Caco-2 (cell line): ENCODE results near the gene CRYBB2. TPM values are rescaled to one million over a fixed set of nuclear protein-coding genes. Genes with fewer than 3 reads are reported as not detected.

Experiments
- BruUV-seq: library from RNA; stranded (reverse); fragments of 400-500 nt; replicated peaks from 2 replicates; lab custom pipeline; 2021; lab: Mats Ljungman, UMichigan
- CTCF ChIA-PET: fragments of 300-600 bp; sonication (Branson Sonifier 250); formaldehyde crosslinking; loops from one replicate; lab custom pipeline; 2022; ENCODE audit warnings: antibody characterized with exemption; lab: Charles Lee
- POLR2A ChIA-PET: fragments of 300-600 bp; sonication (Branson Sonifier 250); formaldehyde crosslinking; loops from one replicate; lab custom pipeline; 2022; ENCODE audit warnings: antibody characterized with exemption; lab: Charles Lee
- DNase-seq, 2 experiments: peaks; one replicate each; pipeline versions ENCODE4 v3.0.0 to v3.0.0-alpha.2; 2020 to 2022
- H3K27me3 ChIP-seq: replicated peaks from 2 replicates; pipeline ENCODE4 v1.6.0; 2011; ENCODE audit warnings: low read length; ENCODE audit not compliant: control insufficient read depth, insufficient read depth
- H3K36me3 ChIP-seq: 2 replicates; pipeline ENCODE4 v1.5.1; 2011; ENCODE audit warnings: low read length; ENCODE audit not compliant: control insufficient read depth, insufficient read depth
- H3K4me1 ChIP-seq: fragments of 250-450 bp; sonication (Bioruptor Pico); 2 replicates; pipeline ENCODE4 v1.5.1; 2020; ENCODE audit warnings: mild to moderate bottlenecking
- H3K4me3 ChIP-seq: 2 replicates; pipeline ENCODE4 v1.5.1; 2011; ENCODE audit warnings: low read depth, mild to moderate bottlenecking, control low read depth, low read length
- H3K9me3 ChIP-seq: fragments of 250-450 bp; sonication (Bioruptor Pico); 2 replicates; pipeline ENCODE4 v1.5.1; 2020; ENCODE audit warnings: mild to moderate bottlenecking, moderate library complexity
- H3K27ac Mint-ChIP-seq: one replicate; pipeline ENCODE4 v1.8.0; 2022; ENCODE audit warnings: mixed read lengths; ENCODE audit not compliant: unreplicated experiment
- H3K27me3 Mint-ChIP-seq: one replicate; pipeline ENCODE4 v1.8.0; 2022; ENCODE audit warnings: mixed read lengths; ENCODE audit not compliant: insufficient read depth, unreplicated experiment
- H3K36me3 Mint-ChIP-seq: one replicate; pipeline ENCODE4 v1.8.0; 2022; ENCODE audit warnings: mild to moderate bottlenecking, mixed read lengths; ENCODE audit not compliant: insufficient read depth, unreplicated experiment
- H3K4me1 Mint-ChIP-seq: one replicate; pipeline ENCODE4 v1.8.0; 2022; ENCODE audit warnings: low read depth, mixed read lengths; ENCODE audit not compliant: unreplicated experiment
- H3K4me3 Mint-ChIP-seq: one replicate; pipeline ENCODE4 v1.8.0; 2022; ENCODE audit warnings: mild to moderate bottlenecking, moderate library complexity, mixed read lengths; ENCODE audit not compliant: unreplicated experiment
- H3K9me3 Mint-ChIP-seq: one replicate; pipeline ENCODE4 v1.8.0; 2022; ENCODE audit warnings: mixed read lengths; ENCODE audit not compliant: unreplicated experiment
- intact Hi-C: fragments of 100-400 bp; cut with micrococcal nuclease; formaldehyde crosslinking; loops from one replicate; pipeline ENCODE4 v1.10.0; 2022; ENCODE audit not compliant: unreplicated experiment
- total RNA-seq: library from RNA; stranded (reverse); gene quantifications from 2 replicates; pipeline ENCODE4 v1.2.3, GENCODE V29; 2022
- TF ChIP-seq, protein P1 (sequence below), 2 experiments: fragments of 200-600 bp in 1 of 2; IDR thresholded peaks; 1 replicate in 1 of 2; 2 replicates in 1 of 2; pipeline versions ENCODE4 v1.5.1 to v1.8.0; 2011 to 2022; ENCODE audit warnings: antibody characterized with exemption in 1 of 2, control low read depth in 1 of 2, inconsistent platforms in 1 of 2, low read depth in 1 of 2, low read length in 1 of 2, mild to moderate bottlenecking in 1 of 2, moderate library complexity in 1 of 2; ENCODE audit not compliant: insufficient read depth in 1 of 2, severe bottlenecking in 1 of 2, unreplicated experiment in 1 of 2

Gene CRYBB2
- total RNA-seq, 1 experiment from 2014 or later: not detected

GRCh38 chr22:25205847-25206246 lies 13.6 kb upstream of the CRYBB2 start:
- Mint-ChIP-seq H3K4me3 (no peak overlapping the region), H3K27ac (no peak overlapping the region), H3K4me1 (no peaks in the 10 kb centered on the region), H3K9me3 (no peaks in the 10 kb centered on the region), H3K36me3 (peaks cover 11% of the 10 kb centered on the region), H3K27me3 (no peaks in the 10 kb centered on the region)
- no peaks in the 10 kb centered on the region; the same call in 1 of the 2 replicates for H3K36me3 ChIP-seq
- intact Hi-C loops: no loop called here
- TF ChIP-seq, protein P1, sequence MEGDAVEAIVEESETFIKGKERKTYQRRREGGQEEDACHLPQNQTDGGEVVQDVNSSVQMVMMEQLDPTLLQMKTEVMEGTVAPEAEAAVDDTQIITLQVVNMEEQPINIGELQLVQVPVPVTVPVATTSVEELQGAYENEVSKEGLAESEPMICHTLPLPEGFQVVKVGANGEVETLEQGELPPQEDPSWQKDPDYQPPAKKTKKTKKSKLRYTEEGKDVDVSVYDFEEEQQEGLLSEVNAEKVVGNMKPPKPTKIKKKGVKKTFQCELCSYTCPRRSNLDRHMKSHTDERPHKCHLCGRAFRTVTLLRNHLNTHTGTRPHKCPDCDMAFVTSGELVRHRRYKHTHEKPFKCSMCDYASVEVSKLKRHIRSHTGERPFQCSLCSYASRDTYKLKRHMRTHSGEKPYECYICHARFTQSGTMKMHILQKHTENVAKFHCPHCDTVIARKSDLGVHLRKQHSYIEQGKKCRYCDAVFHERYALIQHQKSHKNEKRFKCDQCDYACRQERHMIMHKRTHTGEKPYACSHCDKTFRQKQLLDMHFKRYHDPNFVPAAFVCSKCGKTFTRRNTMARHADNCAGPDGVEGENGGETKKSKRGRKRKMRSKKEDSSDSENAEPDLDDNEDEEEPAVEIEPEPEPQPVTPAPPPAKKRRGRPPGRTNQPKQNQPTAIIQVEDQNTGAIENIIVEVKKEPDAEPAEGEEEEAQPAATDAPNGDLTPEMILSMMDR (IDR thresholded peaks at IDR 0.05; ENCODE audit: insufficient read depth in 1 of 2, low read depth in 1 of 2, low read length in 1 of 2, severe bottlenecking in 1 of 2, unreplicated experiment in 1 of 2): no peak
- DNase-seq: no peak
- no peaks in the 10 kb centered on the region for H3K27me3 ChIP-seq
- no peaks in the 10 kb centered on the region for H3K4me1 ChIP-seq
- H3K9me3 ChIP-seq: no peaks in the 10 kb centered on the region
- POLR2A ChIA-PET: no interaction called here
- H3K4me3 ChIP-seq: no peak overlapping the region
- no TSS peak for BruUV-seq
- CTCF ChIA-PET: no interaction called here

GRCh38 chr22:25206998-25207397 lies 12.4 kb upstream of the CRYBB2 start:
- BruUV-seq: no TSS peak

DNA sequence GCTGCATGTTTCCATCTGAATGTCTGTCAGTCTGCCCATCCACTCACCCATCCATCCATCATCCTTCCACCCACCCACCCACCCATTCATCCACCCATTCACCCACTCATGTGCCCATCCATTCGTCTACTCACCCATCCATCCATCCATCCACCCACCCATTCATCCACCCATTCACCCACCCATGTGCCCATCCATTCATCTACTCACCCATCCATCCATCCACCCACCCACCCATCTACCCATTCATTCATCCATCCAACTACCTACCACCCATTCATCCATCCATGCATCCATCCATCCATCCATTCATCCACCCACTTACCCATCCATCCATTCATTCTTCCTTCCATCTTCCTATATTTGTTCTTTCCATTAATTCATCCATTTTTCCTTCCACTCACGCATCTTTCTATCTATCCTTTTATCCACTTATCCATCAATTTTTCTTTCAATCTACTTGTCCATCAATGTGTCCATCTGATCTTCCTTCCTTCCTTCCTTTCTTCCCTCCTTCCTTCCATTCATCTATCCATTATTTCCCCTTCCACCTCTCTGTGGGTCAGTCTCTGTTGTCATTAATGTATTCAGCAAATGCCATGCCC lies 11.8 kb upstream of the CRYBB2 start:
- BruUV-seq: no TSS peak
- no peak overlapping the region for H3K27ac Mint-ChIP-seq
- no peaks in the 10 kb centered on the region for H3K9me3 Mint-ChIP-seq
- TF ChIP-seq, protein P1 (IDR thresholded peaks at IDR 0.05; ENCODE audit: insufficient read depth in 1 of 2, low read depth in 1 of 2, low read length in 1 of 2, severe bottlenecking in 1 of 2, unreplicated experiment in 1 of 2): no peak
- Histone ChIP-seq H3K36me3 (no peaks in the 10 kb centered on the region; the same call in 1 of the 2 replicates), H3K27me3 (no peaks in the 10 kb centered on the region), H3K4me3 (no peak overlapping the region), H3K4me1 (no peaks in the 10 kb centered on the region), H3K9me3 (no peaks in the 10 kb centered on the region)
- no peak for DNase-seq
- no peaks in the 10 kb centered on the region for H3K4me1 Mint-ChIP-seq
- intact Hi-C loops: no loop called here
- POLR2A ChIA-PET: no interaction called here
- H3K4me3 Mint-ChIP-seq: no peak overlapping the region
- CTCF ChIA-PET: no interaction called here
- peaks cover 4% of the 10 kb centered on the region for H3K36me3 Mint-ChIP-seq
- no peaks in the 10 kb centered on the region for H3K27me3 Mint-ChIP-seq

More at GRCh38 chr22:25206998-25207397, 12.4 kb upstream of the CRYBB2 start:
- ChIA-PET POLR2A (no interaction called here), CTCF (no interaction called here)
- H3K36me3 Mint-ChIP-seq: peaks cover 11% of the 10 kb centered on the region
- no peak overlapping the region for H3K27ac Mint-ChIP-seq
- no peak for DNase-seq
- H3K4me3 Mint-ChIP-seq: no peak overlapping the region
- no peaks in the 10 kb centered on the region for H3K27me3 ChIP-seq
- no peaks in the 10 kb centered on the region for H3K27me3 Mint-ChIP-seq
- H3K9me3 Mint-ChIP-seq: no peaks in the 10 kb centered on the region
- no peaks in the 10 kb centered on the region for H3K9me3 ChIP-seq
- no peaks in the 10 kb centered on the region for H3K4me1 Mint-ChIP-seq
- H3K4me3 ChIP-seq: no peak overlapping the region
- no peaks in the 10 kb centered on the region; the same call in 1 of the 2 replicates for H3K36me3 ChIP-seq
- intact Hi-C loops: no loop called here
- TF ChIP-seq, protein P1 (IDR thresholded peaks at IDR 0.05; ENCODE audit: insufficient read depth in 1 of 2, low read depth in 1 of 2, low read length in 1 of 2, severe bottlenecking in 1 of 2, unreplicated experiment in 1 of 2): no peak
- no peaks in the 10 kb centered on the region for H3K4me1 ChIP-seq
